NCI-H187 treated with DMSO at 0.1 percent for 48 hours (cell line): ENCODE data around the gene CACNA2D1.
"Not testable (repeated sequence)": the region's sequence is repeated elsewhere in the genome, so short reads cannot be mapped to it uniquely, and the experiment has no call there.

Source experiments
- DNase-seq: peaks from one replicate; lab custom pipeline; 2025; lab: John Stamatoyannopoulos, UW

CACNA2D1 gene

GRCh38 chr7:82166260-82167015 lies 277.1 kb downstream of the CACNA2D1 start:
- no peak for DNase-seq

- DNase-seq: no peak
Observed at GRCh38 chr7:82164813-82165212, 278.8 kb downstream of the CACNA2D1 start.

GRCh38 chr7:82164410-82164809 lies 279.2 kb downstream of the CACNA2D1 start:
- DNase-seq: no peak

- DNase-seq: no peak
Observed at GRCh38 chr7:82163586-82163985, 280.0 kb downstream of the CACNA2D1 start.

GRCh38 chr7:82162289-82162688 lies 281.3 kb downstream of the CACNA2D1 start:
- no peak for DNase-seq

- DNase-seq: no peak
Observed at GRCh38 chr7:82158327-82158726, 285.2 kb downstream of the CACNA2D1 start.

GRCh38 chr7:82156893-82157292 lies 286.7 kb downstream of the CACNA2D1 start:
- no peak for DNase-seq

- DNase-seq: no peak
Observed at GRCh38 chr7:82156168-82156567, 287.4 kb downstream of the CACNA2D1 start.

- DNase-seq: no peak
Observed at GRCh38 chr7:82154728-82155127, 288.8 kb downstream of the CACNA2D1 start.

GRCh38 chr7:82153776-82154175 lies 289.8 kb downstream of the CACNA2D1 start:
- no peak for DNase-seq

- DNase-seq: no peak
Observed at GRCh38 chr7:82152858-82153257, 290.7 kb downstream of the CACNA2D1 start.

- DNase-seq: no peak
Observed at GRCh38 chr7:82146491-82146890, 297.1 kb downstream of the CACNA2D1 start.

- no peak for DNase-seq
Observed at GRCh38 chr7:82142263-82142864, 301.2 kb downstream of the CACNA2D1 start.

- no peak for DNase-seq
Observed at GRCh38 chr7:82141427-82141826, 302.1 kb downstream of the CACNA2D1 start.

- DNase-seq: not testable (repeated sequence)
Observed at GRCh38 chr7:82140608-82141007, 303.0 kb downstream of the CACNA2D1 start.

- no peak for DNase-seq
Observed at GRCh38 chr7:82131215-82131614, 312.4 kb downstream of the CACNA2D1 start.

GRCh38 chr7:82129091-82129490 lies 314.5 kb downstream of the CACNA2D1 start:
- no peak for DNase-seq

- DNase-seq: no peak
Observed at GRCh38 chr7:82128546-82128945, 315.0 kb downstream of the CACNA2D1 start.

GRCh38 chr7:82126576-82126975 lies 317.0 kb downstream of the CACNA2D1 start:
- DNase-seq: no peak

GRCh38 chr7:82124445-82124844 lies 319.1 kb downstream of the CACNA2D1 start:
- DNase-seq: no peak

- no peak for DNase-seq
Observed at GRCh38 chr7:82122275-82122674, 321.3 kb downstream of the CACNA2D1 start.

- DNase-seq: no peak
Observed at GRCh38 chr7:82114237-82114636, 329.3 kb downstream of the CACNA2D1 start.

- DNase-seq: peak; percentile 4
Observed at GRCh38 chr7:82110146-82110840, 333.3 kb downstream of the CACNA2D1 start.
